GM18868 (cell line): Measurements from ENCODE around the gene SLC41A3.
"Not testable (repeated sequence)": the region's sequence is repeated elsewhere in the genome, so short reads cannot be mapped to it uniquely, and the experiment has no call there.

Experiments used
- ATAC-seq: cut with Tn5 transposase; IDR thresholded peaks from one replicate; pipeline ENCODE4 v1.9.1; 2021; ENCODE audit warnings: mild to moderate bottlenecking, moderate library complexity; ENCODE audit not compliant: unreplicated experiment

SLC41A3 gene

GRCh38 chr3:126056681-126057500 lies 27.0 kb downstream of the SLC41A3 start:
- no peak for ATAC-seq

GRCh38 chr3:126056088-126056487 lies 27.8 kb downstream of the SLC41A3 start:
- no peak for ATAC-seq

GRCh38 chr3:126054870-126055269 lies 29.1 kb downstream of the SLC41A3 start:
- ATAC-seq = no peak

GRCh38 chr3:126053949-126054569 lies 29.9 kb downstream of the SLC41A3 start:
- no peak for ATAC-seq

GRCh38 chr3:126053513-126053912 lies 30.4 kb downstream of the SLC41A3 start:
- no peak for ATAC-seq

GRCh38 chr3:126052196-126053058 lies 31.5 kb downstream of the SLC41A3 start:
- ATAC-seq = no peak

- ATAC-seq = no peak
These were observed 32.2 kb downstream of the SLC41A3 start for GRCh38 chr3:126051741-126052140.

- ATAC-seq = no peak
These were observed 32.7 kb downstream of the SLC41A3 start for GRCh38 chr3:126051234-126051633.

- no peak for ATAC-seq
These were observed 33.3 kb downstream of the SLC41A3 start for GRCh38 chr3:126050626-126051025.

GRCh38 chr3:126050050-126050392 lies 33.9 kb downstream of the SLC41A3 start:
- no peak for ATAC-seq

- no peak for ATAC-seq
These were observed 34.5 kb downstream of the SLC41A3 start for GRCh38 chr3:126049289-126050049.

- no peak for ATAC-seq
These were observed 43.5 kb downstream of the SLC41A3 start for GRCh38 chr3:126040386-126040785.

- ATAC-seq = no peak
These were observed 44.1 kb downstream of the SLC41A3 start for GRCh38 chr3:126039870-126040269.

- ATAC-seq = not testable (repeated sequence)
These were observed 45.1 kb downstream of the SLC41A3 start for GRCh38 chr3:126038791-126039190.

- ATAC-seq = no peak
These were observed 47.8 kb downstream of the SLC41A3 start for GRCh38 chr3:126036056-126036549.

- ATAC-seq = no peak
These were observed 48.4 kb downstream of the SLC41A3 start for GRCh38 chr3:126035362-126036050.

- ATAC-seq = no peak
These were observed 49.2 kb downstream of the SLC41A3 start for GRCh38 chr3:126034481-126035361.

GRCh38 chr3:126033765-126034164 lies 50.2 kb downstream of the SLC41A3 start:
- no peak for ATAC-seq
